Smooth muscle cell (in vitro differentiated cells): ENCODE data around the gene MARCHF4. TPM values are rescaled to one million over a fixed set of nuclear protein-coding genes. Genes with fewer than 3 reads are reported as not detected.
"Not testable (repeated sequence)": the region's sequence is repeated elsewhere in the genome, so short reads cannot be mapped to it uniquely, and the experiment has no call there.

Source experiments
- DNase-seq: peaks from one replicate; lab custom pipeline; 2025; ENCODE audit not compliant: unreplicated experiment; lab: John Stamatoyannopoulos, UW
- H2AFZ ChIP-seq: fragments of 200-600 bp; sonication (generic); 2 replicates; pipeline ENCODE4 v1.6.0; 2016; ENCODE audit warnings: antibody characterized with exemption, low read depth, mild to moderate bottlenecking
- H3F3A ChIP-seq: fragments of 200-600 bp; sonication (generic); 2 replicates; pipeline ENCODE4 v1.6.0; 2017; ENCODE audit warnings: antibody characterized with exemption, low read depth
- H3K27ac ChIP-seq: fragments of 200-600 bp; sonication (generic); 2 replicates; pipeline ENCODE4 v1.5.1; 2016; ENCODE audit warnings: low read depth, mild to moderate bottlenecking
- H3K27me3 ChIP-seq: fragments of 200-600 bp; sonication (generic); 2 replicates; pipeline ENCODE4 v1.6.1; 2016; ENCODE audit warnings: low read depth, mild to moderate bottlenecking
- H3K36me3 ChIP-seq: fragments of 200-600 bp; sonication (generic); 2 replicates; pipeline ENCODE4 v1.5.1; 2016; ENCODE audit warnings: low read depth
- H3K4me1 ChIP-seq: fragments of 200-600 bp; sonication (generic); 2 replicates; pipeline ENCODE4 v1.5.1; 2016; ENCODE audit warnings: low read depth
- H3K4me2 ChIP-seq: fragments of 200-600 bp; sonication (generic); 2 replicates; pipeline ENCODE4 v1.6.0; 2016; ENCODE audit warnings: mild to moderate bottlenecking
- H3K4me3 ChIP-seq: fragments of 200-600 bp; sonication (generic); 2 replicates; pipeline ENCODE4 v1.5.1; 2016; ENCODE audit warnings: mild to moderate bottlenecking
- H3K79me2 ChIP-seq: fragments of 200-600 bp; sonication (generic); 2 replicates; pipeline ENCODE4 v1.6.0; 2016; ENCODE audit warnings: low read depth, mild to moderate bottlenecking
- H3K9ac ChIP-seq: fragments of 200-600 bp; sonication (generic); 2 replicates; pipeline ENCODE4 v1.6.0; 2016; ENCODE audit warnings: low read depth
- H3K9me3 ChIP-seq: fragments of 200-600 bp; sonication (generic); replicated peaks from 2 replicates; pipeline ENCODE4 v1.5.1; 2016; ENCODE audit warnings: low read depth
- H4K20me1 ChIP-seq: fragments of 200-600 bp; sonication (generic); 2 replicates; pipeline ENCODE4 v1.6.0; 2016; ENCODE audit warnings: low read depth
- WGBS: methylation state at CpG from one replicate; pipeline ENCODE4 v1.1.7; 2016; ENCODE audit warnings: low lambda C conversion rate; 5-methylcytosine and 5-hydroxymethylcytosine counted together
- polyA plus RNA-seq: library from polyadenylated mRNA; unstranded; fragments of >200 nt; fragmentation: Nextera tagmentation; extraction: Ambion mirVana; gene quantifications from 2 replicates; pipeline ENCODE4 v1.2.1, GENCODE V29; 2016
- total RNA-seq: library from RNA; depleted of rRNA; stranded (reverse); fragments of >200 nt; gene quantifications from 2 replicates; pipeline ENCODE4 v1.2.3, GENCODE V29; 2014
- TF ChIP-seq, protein P1 (sequence below): fragments of 200-600 bp; sonication (generic); IDR thresholded peaks from 2 replicates; pipeline ENCODE4 v1.5.1; 2017; ENCODE audit warnings: borderline replicate concordance, mild to moderate bottlenecking, antibody characterized with exemption; ENCODE audit not compliant: insufficient read depth, poor library complexity, severe bottlenecking

MARCHF4 gene
- total and polyA plus RNA-seq, 2 experiments from 2014 or later: 0.90 to 1.8 TPM

DNA sequence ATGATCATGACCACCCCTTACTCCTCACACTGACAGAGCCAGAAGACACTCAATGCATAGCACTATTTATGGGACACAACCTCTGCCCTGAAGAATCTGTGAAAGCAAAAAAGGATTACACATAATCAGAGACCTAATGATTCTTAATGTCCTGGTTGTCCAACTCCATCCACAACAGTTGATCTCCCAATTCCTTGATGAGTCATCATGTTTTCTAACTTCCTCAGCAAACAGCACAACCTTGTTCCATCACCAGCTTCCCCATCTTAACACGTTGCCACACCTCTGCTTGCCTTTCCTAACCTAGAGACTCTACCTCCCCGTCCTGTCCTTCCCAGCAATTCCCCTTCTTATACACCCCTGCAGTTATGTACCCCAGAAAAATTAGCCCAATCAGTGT, 13.2 kb upstream of the MARCHF4 start:
- Histone ChIP-seq H3K27me3 (no peaks in the 10 kb centered on the region), H2AFZ (no peak overlapping the region), H3K9ac (no peak overlapping the region), H3K27ac (no peak overlapping the region), H3K4me1 (no peaks in the 10 kb centered on the region), H4K20me1 (no peaks in the 10 kb centered on the region), H3K36me3 (no peaks in the 10 kb centered on the region), H3K79me2 (no peaks in the 10 kb centered on the region), H3F3A (no peaks in the 10 kb centered on the region), H3K4me3 (no peak overlapping the region), H3K9me3 (no peaks in the 10 kb centered on the region), H3K4me2 (no peak overlapping the region)
- WGBS: 76% methylated on average over 2 of the region's 2 CpGs
- TF ChIP-seq, protein P1, sequence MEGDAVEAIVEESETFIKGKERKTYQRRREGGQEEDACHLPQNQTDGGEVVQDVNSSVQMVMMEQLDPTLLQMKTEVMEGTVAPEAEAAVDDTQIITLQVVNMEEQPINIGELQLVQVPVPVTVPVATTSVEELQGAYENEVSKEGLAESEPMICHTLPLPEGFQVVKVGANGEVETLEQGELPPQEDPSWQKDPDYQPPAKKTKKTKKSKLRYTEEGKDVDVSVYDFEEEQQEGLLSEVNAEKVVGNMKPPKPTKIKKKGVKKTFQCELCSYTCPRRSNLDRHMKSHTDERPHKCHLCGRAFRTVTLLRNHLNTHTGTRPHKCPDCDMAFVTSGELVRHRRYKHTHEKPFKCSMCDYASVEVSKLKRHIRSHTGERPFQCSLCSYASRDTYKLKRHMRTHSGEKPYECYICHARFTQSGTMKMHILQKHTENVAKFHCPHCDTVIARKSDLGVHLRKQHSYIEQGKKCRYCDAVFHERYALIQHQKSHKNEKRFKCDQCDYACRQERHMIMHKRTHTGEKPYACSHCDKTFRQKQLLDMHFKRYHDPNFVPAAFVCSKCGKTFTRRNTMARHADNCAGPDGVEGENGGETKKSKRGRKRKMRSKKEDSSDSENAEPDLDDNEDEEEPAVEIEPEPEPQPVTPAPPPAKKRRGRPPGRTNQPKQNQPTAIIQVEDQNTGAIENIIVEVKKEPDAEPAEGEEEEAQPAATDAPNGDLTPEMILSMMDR: no peak
- no peak for DNase-seq

DNA sequence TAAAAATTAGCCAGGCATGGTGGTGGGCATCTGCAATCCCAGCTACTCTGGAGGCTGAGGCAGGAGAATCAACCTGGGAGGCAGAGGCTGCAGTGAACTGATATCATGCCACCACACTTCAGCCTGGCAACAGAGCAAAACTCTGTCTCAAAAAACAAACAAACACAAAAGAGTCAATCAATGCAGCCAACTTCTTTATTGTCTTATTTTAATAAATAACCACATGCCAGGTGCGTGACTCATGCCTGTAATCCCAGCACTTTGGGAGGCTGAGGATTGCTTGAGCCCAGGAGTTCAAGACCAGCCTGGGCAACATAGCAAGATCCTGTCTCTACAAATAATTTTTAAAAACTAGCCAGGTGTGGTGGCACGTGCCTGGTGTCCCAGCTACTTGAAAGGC, 12.1 kb upstream of the MARCHF4 start:
- H3K9ac ChIP-seq: not testable (repeated sequence)
- 98% methylated on average over 2 of the region's 2 CpGs for WGBS

DNA sequence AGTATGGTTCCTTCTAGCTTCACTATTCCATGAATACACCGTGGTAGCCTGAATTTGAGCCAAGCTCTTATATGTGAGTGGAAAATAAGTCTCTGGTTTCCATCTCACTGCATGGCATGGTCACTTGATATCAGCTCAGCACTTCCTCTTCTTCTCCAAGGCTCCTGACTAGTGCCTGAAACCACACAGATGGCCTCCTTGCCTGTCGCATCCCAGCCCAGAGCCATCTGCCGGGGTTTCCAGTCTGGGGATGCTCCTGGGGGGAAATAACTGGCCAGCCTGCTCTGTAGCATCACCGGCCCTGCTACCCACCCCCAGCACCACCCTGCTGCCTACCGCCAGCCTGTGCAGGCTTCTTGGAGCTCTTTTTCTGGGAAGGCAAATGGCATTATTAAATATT, 7.7 kb upstream of the MARCHF4 start:
- no peaks in the 10 kb centered on the region for H3K79me2 ChIP-seq
- H3K27ac ChIP-seq: no peak overlapping the region
- no peak overlapping the region for H2AFZ ChIP-seq
- no peaks in the 10 kb centered on the region for H3K9me3 ChIP-seq
- H3K27me3 ChIP-seq: no peaks in the 10 kb centered on the region
- H3K4me2 ChIP-seq: no peak overlapping the region
- no peaks in the 10 kb centered on the region for H4K20me1 ChIP-seq
- H3K36me3 ChIP-seq: no peaks in the 10 kb centered on the region
- 79% methylated on average over 5 of the region's 5 CpGs for WGBS
- TF ChIP-seq, protein P1: no peak
- no peak for DNase-seq
- H3F3A ChIP-seq: no peaks in the 10 kb centered on the region
- H3K4me1 ChIP-seq: no peaks in the 10 kb centered on the region
- no peak overlapping the region for H3K9ac ChIP-seq
- H3K4me3 ChIP-seq: no peak overlapping the region

More for the DNA sequence above, 12.1 kb upstream of the MARCHF4 start:
- not testable (repeated sequence) for H3K9me3 ChIP-seq, H3K4me2 ChIP-seq, H2AFZ ChIP-seq, H3K4me1 ChIP-seq, H3K4me3 ChIP-seq, H3K79me2 ChIP-seq, H4K20me1 ChIP-seq, H3K27ac ChIP-seq, H3F3A ChIP-seq, DNase-seq, H3K36me3 ChIP-seq, H3K27me3 ChIP-seq

DNA sequence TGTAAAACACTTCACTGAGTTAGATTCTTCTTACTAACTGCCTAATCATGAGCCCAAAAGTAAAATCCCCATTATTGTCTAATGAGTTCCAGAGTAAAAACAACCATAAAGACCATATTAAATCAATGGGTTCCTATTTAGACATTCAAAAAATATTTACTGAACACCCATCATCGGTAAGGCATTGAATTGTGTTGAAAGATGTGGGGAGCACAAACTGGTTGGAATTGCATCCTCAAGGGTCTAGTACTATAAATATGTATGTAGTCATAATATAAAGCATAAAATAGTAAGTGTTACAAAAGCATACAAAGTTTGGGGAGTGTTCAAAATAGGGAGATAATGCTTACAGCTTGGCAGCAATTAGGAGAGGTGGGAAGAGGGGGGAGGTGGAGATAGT, 3.0 kb upstream of the MARCHF4 start:
- Histone ChIP-seq H4K20me1 (no peaks in the 10 kb centered on the region), H3K9ac (no peak overlapping the region), H3K79me2 (no peaks in the 10 kb centered on the region), H3F3A (peaks cover 11% of the 10 kb centered on the region), H3K4me1 (peaks cover 13% of the 10 kb centered on the region), H3K4me3 (no peak overlapping the region), H2AFZ (no peak overlapping the region), H3K27me3 (peaks cover 13% of the 10 kb centered on the region), H3K9me3 (no peaks in the 10 kb centered on the region), H3K27ac (no peak overlapping the region), H3K4me2 (no peak overlapping the region), H3K36me3 (no peaks in the 10 kb centered on the region)
- TF ChIP-seq, protein P1: no peak
- 89% methylated on average over 1 of the region's 1 CpG for WGBS
- no peak for DNase-seq
